ENCODE results near the gene ADORA1.

The ADORA1 gene

GRCh38 chr1:203127666-203128430 is at the start of gene ADORA1:
ADORA1 (plus strand) TSS chr1:203127726; CDS start chr1:203128842, 1,116 bp downstream.
- peak; percentile 20 to 67 for DNase-seq

- DNase-seq, result no peak
These were observed 49.6 kb upstream of the ADORA1 start for GRCh38 chr1:203077956-203078355.

GRCh38 chr1:203078478-203078877 is 49.0 kb upstream of the ADORA1 start:
- DNase-seq, result no peak

GRCh38 chr1:203080456-203080855 is 47.1 kb upstream of the ADORA1 start:
- no peak for DNase-seq

- DNase-seq, result no peak
These were observed 45.9 kb upstream of the ADORA1 start for GRCh38 chr1:203081465-203082230.

GRCh38 chr1:203082231-203082505 is 45.4 kb upstream of the ADORA1 start:
- no peak for DNase-seq

- DNase-seq, result no peak
These were observed 44.7 kb upstream of the ADORA1 start for GRCh38 chr1:203082571-203083462.

GRCh38 chr1:203083463-203083921 is 44.0 kb upstream of the ADORA1 start:
- DNase-seq, result no peak

GRCh38 chr1:203084588-203085527 is 42.7 kb upstream of the ADORA1 start:
- peak in 1 of 2 experiments; percentile 36 for DNase-seq

GRCh38 chr1:203085528-203086406 is 41.8 kb upstream of the ADORA1 start, which contains the start of gene MYOG:
MYOG (minus strand) TSS chr1:203086012; CDS start chr1:203085961, 51 bp downstream.
- DNase-seq, result no peak

GRCh38 chr1:203086992-203087763 is 40.3 kb upstream of the ADORA1 start:
- DNase-seq, result no peak

- no peak for DNase-seq
These were observed 39.1 kb upstream of the ADORA1 start for GRCh38 chr1:203088441-203088840.

GRCh38 chr1:203089001-203089650 is 38.4 kb upstream of the ADORA1 start:
- no peak for DNase-seq

- peak; percentile 3 to 59 for DNase-seq
These were observed 37.9 kb upstream of the ADORA1 start for GRCh38 chr1:203089651-203090045.

GRCh38 chr1:203090421-203091198 is 36.9 kb upstream of the ADORA1 start:
- DNase-seq, result no peak

GRCh38 chr1:203091199-203091477 is 36.4 kb upstream of the ADORA1 start:
- no peak for DNase-seq

- peak in 1 of 2 experiments; percentile 63 for DNase-seq
These were observed 35.7 kb upstream of the ADORA1 start for GRCh38 chr1:203091761-203092330.

- no peak for DNase-seq
These were observed 33.6 kb upstream of the ADORA1 start for GRCh38 chr1:203093754-203094410.
